ENCODE data around the gene ENPP1.

ENPP1 gene

DNA sequence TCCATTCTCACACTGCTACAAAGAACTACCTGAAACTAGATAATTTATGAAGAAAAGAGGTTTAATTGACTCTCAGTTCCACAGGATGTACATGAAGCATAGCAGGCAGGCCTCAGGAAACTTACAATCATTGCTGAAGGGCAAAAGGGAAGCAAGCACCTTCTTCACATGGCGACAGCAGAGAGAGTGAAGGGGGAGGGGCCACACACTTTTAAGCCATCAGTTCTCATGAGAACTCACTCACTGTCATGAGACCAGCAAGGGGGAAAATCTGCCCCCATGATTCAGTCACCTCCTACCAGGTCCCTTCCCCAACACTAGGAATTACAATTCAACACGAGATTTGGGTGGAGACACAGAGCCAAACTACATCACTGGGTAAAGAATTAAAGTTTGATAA is 12.5 kb upstream of the ENPP1 start:
- ATAC-seq, result no peak
- TF ChIP-seq GLIS3 (CRISPR knock-in tag; IDR thresholded peaks at IDR 0.05) (no peak), ZNF70 (CRISPR knock-in tag; IDR thresholded peaks at IDR 0.05) (no peak), ARNTL (CRISPR knock-in tag; IDR thresholded peaks at IDR 0.05; ENCODE audit: borderline replicate concordance, low read depth) (no peak), BACH2 (CRISPR knock-in tag; IDR thresholded peaks at IDR 0.05; ENCODE audit: borderline replicate concordance) (no peak), ZNF8 (CRISPR knock-in tag; IDR thresholded peaks at IDR 0.05) (no peak), ESRRG (CRISPR knock-in tag; IDR thresholded peaks at IDR 0.05) (no peak), PPARA (CRISPR knock-in tag; IDR thresholded peaks at IDR 0.05; ENCODE audit: borderline replicate concordance) (no peak)
- TF ChIP-seq, protein P1, sequence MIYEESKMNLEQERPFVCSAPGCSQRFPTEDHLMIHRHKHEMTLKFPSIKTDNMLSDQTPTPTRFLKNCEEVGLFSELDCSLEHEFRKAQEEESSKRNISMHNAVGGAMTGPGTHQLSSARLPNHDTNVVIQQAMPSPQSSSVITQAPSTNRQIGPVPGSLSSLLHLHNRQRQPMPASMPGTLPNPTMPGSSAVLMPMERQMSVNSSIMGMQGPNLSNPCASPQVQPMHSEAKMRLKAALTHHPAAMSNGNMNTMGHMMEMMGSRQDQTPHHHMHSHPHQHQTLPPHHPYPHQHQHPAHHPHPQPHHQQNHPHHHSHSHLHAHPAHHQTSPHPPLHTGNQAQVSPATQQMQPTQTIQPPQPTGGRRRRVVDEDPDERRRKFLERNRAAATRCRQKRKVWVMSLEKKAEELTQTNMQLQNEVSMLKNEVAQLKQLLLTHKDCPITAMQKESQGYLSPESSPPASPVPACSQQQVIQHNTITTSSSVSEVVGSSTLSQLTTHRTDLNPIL (CRISPR knock-in tag; IDR thresholded peaks at IDR 0.05; ENCODE audit: low read depth), result no peak

DNA sequence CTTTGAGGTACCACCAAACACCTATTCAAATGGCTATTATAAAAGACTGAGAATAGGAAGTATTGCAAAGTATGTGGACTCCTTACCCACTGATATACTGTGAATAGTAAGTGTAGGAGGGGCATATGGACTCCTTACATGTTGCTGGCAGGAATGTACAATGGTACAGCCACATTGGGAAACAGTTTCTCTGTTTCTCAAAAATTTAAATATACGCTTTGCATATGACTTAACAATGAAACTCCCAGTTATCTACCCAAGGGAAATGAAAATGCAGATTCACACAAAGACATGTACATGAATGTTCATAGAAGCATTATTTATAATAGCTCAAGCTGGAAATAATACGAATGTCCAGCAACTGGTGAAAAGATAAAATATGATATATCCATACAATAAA is 5.5 kb upstream of the ENPP1 start:
- no peak for ATAC-seq
- no peak for TF ChIP-seq OSR1 (CRISPR knock-in tag; IDR thresholded peaks at IDR 0.05)

- no peak for ATAC-seq
- TF ChIP-seq RARB (CRISPR knock-in tag; IDR thresholded peaks at IDR 0.05) (no peak), PPARA (CRISPR knock-in tag; IDR thresholded peaks at IDR 0.05; ENCODE audit: borderline replicate concordance) (no peak), ZFP3 (CRISPR knock-in tag; IDR thresholded peaks at IDR 0.05) (no peak), CSDC2 (CRISPR knock-in tag; IDR thresholded peaks at IDR 0.05) (no peak), SNAI2 (CRISPR knock-in tag; IDR thresholded peaks at IDR 0.05) (no peak), POU6F1 (CRISPR knock-in tag; IDR thresholded peaks at IDR 0.05; ENCODE audit: borderline replicate concordance, low read depth) (no peak), TCF4 (CRISPR knock-in tag; IDR thresholded peaks at IDR 0.05; ENCODE audit: borderline replicate concordance) (no peak), ZNF8 (CRISPR knock-in tag; IDR thresholded peaks at IDR 0.05) (no peak), ARNTL (CRISPR knock-in tag; IDR thresholded peaks at IDR 0.05; ENCODE audit: borderline replicate concordance, low read depth) (no peak), ESRRG (CRISPR knock-in tag; IDR thresholded peaks at IDR 0.05) (no peak), GLIS3 (CRISPR knock-in tag; IDR thresholded peaks at IDR 0.05) (no peak), BACH2 (CRISPR knock-in tag; IDR thresholded peaks at IDR 0.05; ENCODE audit: borderline replicate concordance) (no peak), ZC3H10 (CRISPR knock-in tag; IDR thresholded peaks at IDR 0.05) (no peak), ZNF70 (CRISPR knock-in tag; IDR thresholded peaks at IDR 0.05) (no peak), ZNF565 (CRISPR knock-in tag; conservative IDR thresholded peaks at IDR 0.05; ENCODE audit: low read depth) (no peak), TOX (CRISPR knock-in tag; IDR thresholded peaks at IDR 0.05; ENCODE audit: borderline replicate concordance) (no peak), OSR1 (CRISPR knock-in tag; IDR thresholded peaks at IDR 0.05) (no peak)
- TF ChIP-seq, protein P2, sequence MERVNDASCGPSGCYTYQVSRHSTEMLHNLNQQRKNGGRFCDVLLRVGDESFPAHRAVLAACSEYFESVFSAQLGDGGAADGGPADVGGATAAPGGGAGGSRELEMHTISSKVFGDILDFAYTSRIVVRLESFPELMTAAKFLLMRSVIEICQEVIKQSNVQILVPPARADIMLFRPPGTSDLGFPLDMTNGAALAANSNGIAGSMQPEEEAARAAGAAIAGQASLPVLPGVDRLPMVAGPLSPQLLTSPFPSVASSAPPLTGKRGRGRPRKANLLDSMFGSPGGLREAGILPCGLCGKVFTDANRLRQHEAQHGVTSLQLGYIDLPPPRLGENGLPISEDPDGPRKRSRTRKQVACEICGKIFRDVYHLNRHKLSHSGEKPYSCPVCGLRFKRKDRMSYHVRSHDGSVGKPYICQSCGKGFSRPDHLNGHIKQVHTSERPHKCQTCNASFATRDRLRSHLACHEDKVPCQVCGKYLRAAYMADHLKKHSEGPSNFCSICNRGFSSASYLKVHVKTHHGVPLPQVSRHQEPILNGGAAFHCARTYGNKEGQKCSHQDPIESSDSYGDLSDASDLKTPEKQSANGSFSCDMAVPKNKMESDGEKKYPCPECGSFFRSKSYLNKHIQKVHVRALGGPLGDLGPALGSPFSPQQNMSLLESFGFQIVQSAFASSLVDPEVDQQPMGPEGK (CRISPR knock-in tag; IDR thresholded peaks at IDR 0.05; ENCODE audit: borderline replicate concordance), result no peak
- TF ChIP-seq, protein P1 (CRISPR knock-in tag; IDR thresholded peaks at IDR 0.05; ENCODE audit: low read depth), result no peak
These were observed 4.6 kb upstream of the ENPP1 start for GRCh38 chr6:131803007-131803769.

DNA sequence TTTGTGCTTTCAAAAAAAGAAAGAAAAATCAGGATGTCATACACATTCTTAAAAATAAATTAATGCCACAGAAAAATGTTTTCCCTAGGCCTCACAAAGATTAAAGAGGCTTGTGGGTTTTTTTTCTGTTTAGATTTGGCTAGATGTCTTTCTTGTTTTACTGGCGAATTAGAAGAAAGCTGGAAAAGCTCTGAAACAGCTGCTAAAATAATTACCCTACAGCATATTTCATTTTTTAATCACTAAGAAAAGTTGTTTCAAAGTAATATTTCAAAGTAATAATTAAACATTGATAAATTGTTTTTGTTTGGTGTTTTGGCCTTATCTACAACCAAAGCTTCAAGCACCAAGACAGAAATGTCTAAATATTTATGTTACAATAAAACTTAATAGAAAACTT is 3.7 kb upstream of the ENPP1 start:
- TF ChIP-seq OSR1 (CRISPR knock-in tag; IDR thresholded peaks at IDR 0.05), result no peak
- TF ChIP-seq, protein P3, sequence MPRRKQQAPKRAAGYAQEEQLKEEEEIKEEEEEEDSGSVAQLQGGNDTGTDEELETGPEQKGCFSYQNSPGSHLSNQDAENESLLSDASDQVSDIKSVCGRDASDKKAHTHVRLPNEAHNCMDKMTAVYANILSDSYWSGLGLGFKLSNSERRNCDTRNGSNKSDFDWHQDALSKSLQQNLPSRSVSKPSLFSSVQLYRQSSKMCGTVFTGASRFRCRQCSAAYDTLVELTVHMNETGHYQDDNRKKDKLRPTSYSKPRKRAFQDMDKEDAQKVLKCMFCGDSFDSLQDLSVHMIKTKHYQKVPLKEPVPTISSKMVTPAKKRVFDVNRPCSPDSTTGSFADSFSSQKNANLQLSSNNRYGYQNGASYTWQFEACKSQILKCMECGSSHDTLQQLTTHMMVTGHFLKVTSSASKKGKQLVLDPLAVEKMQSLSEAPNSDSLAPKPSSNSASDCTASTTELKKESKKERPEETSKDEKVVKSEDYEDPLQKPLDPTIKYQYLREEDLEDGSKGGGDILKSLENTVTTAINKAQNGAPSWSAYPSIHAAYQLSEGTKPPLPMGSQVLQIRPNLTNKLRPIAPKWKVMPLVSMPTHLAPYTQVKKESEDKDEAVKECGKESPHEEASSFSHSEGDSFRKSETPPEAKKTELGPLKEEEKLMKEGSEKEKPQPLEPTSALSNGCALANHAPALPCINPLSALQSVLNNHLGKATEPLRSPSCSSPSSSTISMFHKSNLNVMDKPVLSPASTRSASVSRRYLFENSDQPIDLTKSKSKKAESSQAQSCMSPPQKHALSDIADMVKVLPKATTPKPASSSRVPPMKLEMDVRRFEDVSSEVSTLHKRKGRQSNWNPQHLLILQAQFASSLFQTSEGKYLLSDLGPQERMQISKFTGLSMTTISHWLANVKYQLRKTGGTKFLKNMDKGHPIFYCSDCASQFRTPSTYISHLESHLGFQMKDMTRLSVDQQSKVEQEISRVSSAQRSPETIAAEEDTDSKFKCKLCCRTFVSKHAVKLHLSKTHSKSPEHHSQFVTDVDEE (CRISPR knock-in tag; IDR thresholded peaks at IDR 0.05), result no peak
- TF ChIP-seq CSRNP3 (CRISPR knock-in tag; IDR thresholded peaks at IDR 0.05), result no peak
- TF ChIP-seq ISL1 (CRISPR knock-in tag; IDR thresholded peaks at IDR 0.05), result no peak
- TF ChIP-seq CSDC2 (CRISPR knock-in tag; IDR thresholded peaks at IDR 0.05), result no peak
- TF ChIP-seq PPARA (CRISPR knock-in tag; IDR thresholded peaks at IDR 0.05; ENCODE audit: borderline replicate concordance), result no peak
- no peak for TF ChIP-seq BACH2 (CRISPR knock-in tag; IDR thresholded peaks at IDR 0.05; ENCODE audit: borderline replicate concordance)
- TF ChIP-seq ZNF70 (CRISPR knock-in tag; IDR thresholded peaks at IDR 0.05), result no peak
- no peak for TF ChIP-seq ZFP30 (CRISPR knock-in tag; IDR thresholded peaks at IDR 0.05)
- ATAC-seq, result no peak

All from SK-N-SH treated with all-trans-retinoic acid at 6 μM for 48 hours (cell line).